Neutrophil (primary cell): ENCODE results near the gene PRRT2.
"Not testable (repeated sequence)": the region's sequence is repeated elsewhere in the genome, so short reads cannot be mapped to it uniquely, and the experiment has no call there.

ENCODE experiments used
- H3K27ac ChIP-seq: fragments of 200-600 bp; sonication (generic); 2 replicates; pipeline ENCODE4 v1.5.1; 2016; ENCODE audit warnings: mild to moderate bottlenecking, moderate library complexity
- H3K27me3 ChIP-seq: fragments of 200-600 bp; sonication (generic); 2 replicates; pipeline ENCODE4 v1.6.0; 2016; ENCODE audit warnings: mild to moderate bottlenecking
- H3K36me3 ChIP-seq: fragments of 200-600 bp; sonication (generic); 2 replicates; pipeline ENCODE4 v1.5.1; 2017
- H3K4me1 ChIP-seq, 2 experiments: fragments of 200-600 bp in 1 of 2; sonication (generic) in 1 of 2; 1 replicate in 1 of 2; 2 replicates in 1 of 2; pipeline versions ENCODE4 v1.5.1 to v1.6.1; 2013 to 2016; ENCODE audit warnings: low read depth in 1 of 2, low read length in 1 of 2, mild to moderate bottlenecking in 1 of 2, moderate library complexity in 1 of 2; ENCODE audit not compliant: control insufficient read depth in 1 of 2, insufficient read depth in 1 of 2
- H3K4me3 ChIP-seq, 2 experiments: fragments of 200-600 bp in 1 of 2; sonication (generic) in 1 of 2; 1 replicate in 1 of 2; 2 replicates in 1 of 2; pipeline ENCODE4 v1.5.1; 2013 to 2016; ENCODE audit warnings: low read depth in 1 of 2, low read length in 1 of 2, mild to moderate bottlenecking in 1 of 2, moderate library complexity in 1 of 2
- H3K9me3 ChIP-seq: fragments of 200-600 bp; sonication (generic); 2 replicates; pipeline ENCODE4 v1.5.1; 2016
- CTCF ChIP-seq: fragments of 200-600 bp; sonication (generic); IDR thresholded peaks from 2 replicates; pipeline ENCODE4 v1.5.1; 2016; ENCODE audit warnings: antibody characterized with exemption

Gene PRRT2

DNA sequence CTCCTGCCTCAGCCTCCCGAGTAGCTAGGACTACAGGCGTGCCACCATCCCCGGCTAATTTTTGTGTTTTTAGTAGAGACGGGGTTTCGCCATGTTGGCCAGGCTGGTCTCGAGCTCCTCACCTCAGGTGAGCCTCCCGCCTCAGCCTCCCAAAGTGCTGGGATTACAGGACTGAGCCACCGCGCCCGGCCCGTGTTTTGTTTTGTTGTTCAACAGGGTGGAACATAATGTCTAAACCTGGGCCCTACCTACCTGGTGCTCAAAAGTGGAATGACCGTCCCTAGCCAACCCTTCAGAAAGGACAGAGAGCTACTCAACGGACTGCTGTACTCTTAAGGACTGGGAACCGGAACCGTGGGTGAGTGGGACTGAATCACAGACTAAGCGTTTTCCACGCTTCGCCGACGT, 22.2 kb upstream of the PRRT2 start:
- TF ChIP-seq CTCF = no peak
- Histone ChIP-seq H3K4me1 (peaks cover 44 to 53% of the 10 kb centered on the region in 2 experiments), H3K9me3 (no peaks in the 10 kb centered on the region)

DNA sequence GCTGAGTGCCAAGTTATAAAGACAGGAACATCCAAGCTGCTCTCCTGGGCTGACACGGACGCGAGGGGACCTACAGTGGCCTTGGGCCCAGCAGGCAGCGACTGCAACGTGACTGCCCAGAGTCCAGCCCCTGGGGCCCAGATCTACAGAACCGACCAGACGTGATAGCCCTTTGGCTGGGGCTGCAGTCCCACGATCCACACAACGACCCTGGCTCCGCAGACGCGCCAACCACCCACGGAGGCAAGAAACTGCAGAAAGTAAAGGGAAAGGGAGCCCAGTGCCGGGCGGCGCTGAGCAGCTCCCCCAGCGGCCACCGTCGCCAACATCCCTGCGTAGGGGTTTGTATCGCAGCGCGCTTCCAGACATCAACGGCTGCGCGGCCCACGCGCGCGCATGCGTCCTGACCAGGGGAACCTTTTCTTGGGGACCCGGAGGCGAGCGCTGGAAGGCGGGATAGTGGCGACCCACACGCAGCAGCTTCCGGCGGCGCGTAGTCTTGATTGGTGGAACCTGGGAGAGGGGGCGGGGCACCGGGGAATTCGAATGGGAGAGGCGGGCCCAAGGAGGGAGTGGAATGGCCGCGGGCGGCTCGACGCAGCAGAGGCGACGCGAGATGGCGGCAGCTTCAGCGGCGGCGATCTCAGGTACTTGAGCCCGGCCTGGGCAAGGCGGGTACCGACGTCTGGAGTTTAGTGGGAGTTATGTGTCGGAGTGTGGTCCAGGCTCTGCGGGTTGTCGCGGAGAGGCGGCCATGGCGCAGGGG, 21.6 kb upstream of the PRRT2 start, which contains the start of gene KIF22:
Gene KIF22 (plus strand): TSS at position 569 of the 766 bp plus-strand sequence. CDS start 9 bp downstream, at position 578.
- peaks cover 41 to 54% of the 10 kb centered on the region in 2 experiments for H3K4me1 ChIP-seq
- TF ChIP-seq CTCF = peak; percentile 98
- no peaks in the 10 kb centered on the region for H3K27me3 ChIP-seq

More for the DNA sequence above, 22.2 kb upstream of the PRRT2 start:
- no peaks in the 10 kb centered on the region for H3K36me3 ChIP-seq
- H3K27ac ChIP-seq = peak overlapping the region; percentile 89
- H3K4me3 ChIP-seq = peak overlapping the region; percentile 79 to 94
- H3K27me3 ChIP-seq = no peaks in the 10 kb centered on the region

GRCh38 chr16:29790949-29791844, 20.8 kb upstream of the PRRT2 start:
- H3K4me3 ChIP-seq = peak overlapping the region; percentile 79 to 94
- no peaks in the 10 kb centered on the region for H3K36me3 ChIP-seq
- H3K27me3 ChIP-seq = no peaks in the 10 kb centered on the region
- no peak for TF ChIP-seq CTCF
- no peaks in the 10 kb centered on the region for H3K9me3 ChIP-seq
- H3K4me1 ChIP-seq = peaks cover 38 to 51% of the 10 kb centered on the region in 2 experiments
- H3K27ac ChIP-seq = peak overlapping the region; percentile 89

More for the DNA sequence above, 21.6 kb upstream of the PRRT2 start, which contains the start of gene KIF22:
- no peaks in the 10 kb centered on the region for H3K36me3 ChIP-seq
- H3K9me3 ChIP-seq = no peaks in the 10 kb centered on the region
- H3K4me3 ChIP-seq = peak within 1 kb of the TSS; percentile 79 to 94
- peak within 1 kb of the TSS; percentile 89 for H3K27ac ChIP-seq

DNA sequence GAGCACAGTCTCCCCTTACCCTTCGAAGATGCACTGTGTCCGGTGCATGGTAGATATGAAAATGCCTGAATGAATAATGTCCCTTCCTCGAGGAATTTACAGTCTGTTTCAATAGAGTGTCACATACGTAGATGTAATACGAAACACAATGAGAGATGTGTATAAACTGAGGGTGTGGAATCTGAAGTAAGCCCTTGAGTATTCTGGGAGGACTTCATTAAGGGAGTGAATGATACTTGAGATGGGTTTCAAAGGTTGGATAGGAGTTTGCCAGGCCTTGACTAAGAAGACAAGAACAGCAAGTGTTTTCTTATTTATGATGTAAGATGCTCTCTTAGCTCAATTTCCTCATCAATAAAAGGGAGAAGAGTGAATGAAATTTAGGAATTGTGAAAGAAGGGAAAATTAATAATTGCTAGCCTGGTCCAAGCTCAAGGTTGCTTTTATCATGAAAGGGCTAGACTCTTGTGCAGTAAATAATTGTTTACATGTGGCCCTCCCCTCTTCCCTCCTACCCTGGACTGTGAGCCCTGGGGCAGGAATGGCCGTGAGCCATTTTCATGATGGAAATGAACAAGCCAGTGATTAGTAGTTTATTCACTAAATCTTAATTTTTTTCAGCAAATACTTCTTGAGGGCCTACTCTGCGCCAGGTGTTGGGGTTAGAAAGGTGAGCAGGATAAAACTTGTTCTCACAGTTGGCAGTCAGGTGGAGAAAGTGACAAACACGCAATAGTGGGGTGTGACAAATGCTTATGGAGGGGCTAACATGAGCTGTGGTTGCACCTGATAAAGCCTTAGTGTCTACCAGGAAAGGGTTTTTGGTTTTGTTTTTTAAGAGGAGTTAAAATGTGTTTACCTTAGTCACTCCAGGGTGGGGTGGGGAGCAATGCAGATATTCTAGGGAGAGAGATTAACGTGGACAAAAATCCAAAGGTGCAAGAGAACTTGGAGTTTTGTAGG, 19.9 kb upstream of the PRRT2 start:
- H3K9me3 ChIP-seq = no peaks in the 10 kb centered on the region
- H3K27me3 ChIP-seq = no peaks in the 10 kb centered on the region
- H3K4me1 ChIP-seq = peaks cover 38 to 51% of the 10 kb centered on the region in 2 experiments
- peak overlapping the region in 1 of 2 experiments; percentile 94 for H3K4me3 ChIP-seq
- no peak overlapping the region for H3K27ac ChIP-seq
- H3K36me3 ChIP-seq = no peaks in the 10 kb centered on the region
- no peak for TF ChIP-seq CTCF

- H3K9me3 ChIP-seq, H3K4me3 ChIP-seq, H3K36me3 ChIP-seq: not testable (repeated sequence)
Observed at GRCh38 chr16:29793153-29793552, 18.8 kb upstream of the PRRT2 start.

More at GRCh38 chr16:29793153-29793552, 18.8 kb upstream of the PRRT2 start:
- peaks cover 38 to 51% of the 10 kb centered on the region in 2 experiments for H3K4me1 ChIP-seq
- not testable (repeated sequence) for H3K27me3 ChIP-seq, H3K27ac ChIP-seq
